ENCODE results near the gene CREB3L1. TPM values are rescaled to one million over a fixed set of nuclear protein-coding genes. Genes with fewer than 3 reads are reported as not detected.

Gene CREB3L1
- total and polyA plus RNA-seq, 2 of the 13 experiments (the other 11 are each of a cell fraction or from before 2014, with no cell fraction given): not detected

DNA sequence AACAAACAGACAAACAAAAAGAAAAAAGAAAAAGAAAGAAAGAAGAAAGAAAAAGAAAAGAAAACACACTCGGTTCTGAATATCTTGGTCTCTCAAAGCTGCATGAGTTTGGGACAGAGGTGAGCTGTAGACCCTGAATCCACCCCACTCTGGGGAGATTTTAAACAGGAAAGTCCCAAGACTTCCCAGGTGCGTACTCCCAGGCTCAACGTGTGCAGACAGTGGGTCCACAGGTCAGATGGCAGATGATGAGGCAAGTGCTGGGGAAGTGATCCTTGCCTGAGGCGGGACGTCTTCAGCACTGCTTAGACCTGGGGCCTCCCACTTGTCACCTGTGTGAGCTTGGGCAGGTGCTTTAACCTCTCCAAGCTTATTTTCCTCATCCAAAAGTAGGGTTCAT is 9.3 kb downstream of the CREB3L1 start:
- H3K27ac ChIP-seq (ENCODE audit: extremely low read length, insufficient read depth, low read length): no peak overlapping the region
- H3K4me3 ChIP-seq (replicated peaks in 1 of 3; ENCODE audit: insufficient read depth in 1 of 3, low read depth in 2 of 3, low read length in 3 of 3): no peak overlapping the region
- TF ChIP-seq CBX5 (CRISPR knock-in tag; IDR thresholded peaks at IDR 0.05; ENCODE audit: borderline replicate concordance): no peak
- no peak for TF ChIP-seq BRCA1 (CRISPR knock-in tag; IDR thresholded peaks at IDR 0.05)
- no peak for TF ChIP-seq NAIF1 (CRISPR knock-in tag; IDR thresholded peaks at IDR 0.05; ENCODE audit: borderline replicate concordance)
- TF ChIP-seq ZNF552 (CRISPR knock-in tag; IDR thresholded peaks at IDR 0.05; ENCODE audit: borderline replicate concordance): no peak
- TF ChIP-seq ZNF207 (IDR thresholded peaks at IDR 0.05; ENCODE audit: borderline replicate concordance): no peak
- TF ChIP-seq ZNF788 (CRISPR knock-in tag; IDR thresholded peaks at IDR 0.05; ENCODE audit: borderline replicate concordance): no peak
- TF ChIP-seq NFE2 (CRISPR knock-in tag; IDR thresholded peaks at IDR 0.05): no peak
- TF ChIP-seq, protein P1, sequence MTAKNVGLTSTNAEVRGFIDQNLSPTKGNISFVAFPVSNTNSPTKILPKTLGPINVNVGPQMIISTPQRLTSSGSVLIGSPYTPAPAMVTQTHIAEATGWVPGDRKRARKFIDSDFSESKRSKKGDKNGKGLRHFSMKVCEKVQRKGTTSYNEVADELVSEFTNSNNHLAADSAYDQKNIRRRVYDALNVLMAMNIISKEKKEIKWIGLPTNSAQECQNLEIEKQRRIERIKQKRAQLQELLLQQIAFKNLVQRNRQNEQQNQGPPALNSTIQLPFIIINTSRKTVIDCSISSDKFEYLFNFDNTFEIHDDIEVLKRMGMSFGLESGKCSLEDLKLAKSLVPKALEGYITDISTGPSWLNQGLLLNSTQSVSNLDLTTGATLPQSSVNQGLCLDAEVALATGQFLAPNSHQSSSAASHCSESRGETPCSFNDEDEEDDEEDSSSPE (CRISPR knock-in tag; IDR thresholded peaks at IDR 0.05): no peak
- TF ChIP-seq THAP11 (CRISPR knock-in tag; IDR thresholded peaks at IDR 0.05): no peak
- TF ChIP-seq, protein P2, sequence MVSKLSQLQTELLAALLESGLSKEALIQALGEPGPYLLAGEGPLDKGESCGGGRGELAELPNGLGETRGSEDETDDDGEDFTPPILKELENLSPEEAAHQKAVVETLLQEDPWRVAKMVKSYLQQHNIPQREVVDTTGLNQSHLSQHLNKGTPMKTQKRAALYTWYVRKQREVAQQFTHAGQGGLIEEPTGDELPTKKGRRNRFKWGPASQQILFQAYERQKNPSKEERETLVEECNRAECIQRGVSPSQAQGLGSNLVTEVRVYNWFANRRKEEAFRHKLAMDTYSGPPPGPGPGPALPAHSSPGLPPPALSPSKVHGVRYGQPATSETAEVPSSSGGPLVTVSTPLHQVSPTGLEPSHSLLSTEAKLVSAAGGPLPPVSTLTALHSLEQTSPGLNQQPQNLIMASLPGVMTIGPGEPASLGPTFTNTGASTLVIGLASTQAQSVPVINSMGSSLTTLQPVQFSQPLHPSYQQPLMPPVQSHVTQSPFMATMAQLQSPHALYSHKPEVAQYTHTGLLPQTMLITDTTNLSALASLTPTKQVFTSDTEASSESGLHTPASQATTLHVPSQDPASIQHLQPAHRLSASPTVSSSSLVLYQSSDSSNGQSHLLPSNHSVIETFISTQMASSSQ (IDR thresholded peaks at IDR 0.05; ENCODE audit: low read depth): no peak
- TF ChIP-seq, protein P2 (CRISPR knock-in tag; IDR thresholded peaks at IDR 0.05; ENCODE audit: borderline replicate concordance): no peak
- H3K27me3 ChIP-seq (ENCODE audit: control insufficient read depth in 1 of 2, insufficient read depth in 2 of 2, low read length in 2 of 2): peaks cover 0 to 31% of the 10 kb centered on the region in 2 experiments; a peak in 2 of 5 replicates
- H4K20me1 ChIP-seq (ENCODE audit: insufficient read depth, low read length): no peaks in the 10 kb centered on the region
- intact Hi-C loops (cut with micrococcal nuclease; ENCODE audit: unreplicated experiment) (no loop called here), in situ Hi-C loops (cut with HindIII; ENCODE audit: extremely low pct_ligation_motif_present, low pct_unique_long_range_greater_than_20kb) (no loop called here)
- ChIA-PET CTCF (ENCODE audit: low intra/inter-chr PET ratio, low total read pairs) (no interaction called here), POLR2A (no interaction called here)
- WGBS (ENCODE audit: low lambda C conversion rate): 51% methylated on average over 3 of the region's 5 CpGs
- no peaks in the 10 kb centered on the region for H3K79me2 ChIP-seq (ENCODE audit: insufficient read depth, low read length)
- no TSS peak for BruUV-seq (replicated peaks)
- H3K9ac ChIP-seq (ENCODE audit: insufficient read depth, low read depth, low read length): no peak overlapping the region
- H3K4me2 ChIP-seq (ENCODE audit: low read depth, low read length): no peak overlapping the region
- FAIRE-seq (no peak), DNase-seq (ENCODE audit: low spot score) (no peak), ATAC-seq (no peak)
- H3K4me1 ChIP-seq (ENCODE audit: insufficient read depth, low read length): peaks cover 20% of the 10 kb centered on the region
- no peaks in the 10 kb centered on the region for H3K36me3 ChIP-seq (replicated peaks in 1 of 2; ENCODE audit: control insufficient read depth in 1 of 2, insufficient read depth in 2 of 2, low read length in 2 of 2)
- no peaks in the 10 kb centered on the region for H3K9me3 ChIP-seq (ENCODE audit: low read length)
- H2AFZ ChIP-seq (ENCODE audit: low read length): no peak overlapping the region
